Activated CD8-positive, alpha-beta memory T cell treated with anti-CD3 and anti-CD28 coated beads, Interleukin-2, amount 50 U/mL, for 4 hours (primary cell): Measurements from ENCODE around the gene LIME1.

Experiments used
- DNase-seq: peaks from one replicate; pipeline ENCODE4 v3.0.0-alpha.2; 2020

LIME1 gene

GRCh38 chr20:63735859-63736718, at the start of gene LIME1:
Gene LIME1 (plus strand): TSS chr20:63736664. CDS start chr20:63737550, 886 bp downstream.
- peak; percentile 75 for DNase-seq

GRCh38 chr20:63687419-63688178, 48.9 kb upstream of the LIME1 start:
- no peak for DNase-seq

GRCh38 chr20:63688228-63689045, 48.0 kb upstream of the LIME1 start:
- DNase-seq = no peak

GRCh38 chr20:63689046-63690002, 47.1 kb upstream of the LIME1 start:
- no peak for DNase-seq

GRCh38 chr20:63690003-63690897, 46.2 kb upstream of the LIME1 start:
- no peak for DNase-seq

GRCh38 chr20:63690898-63691710, 45.4 kb upstream of the LIME1 start:
- no peak for DNase-seq

GRCh38 chr20:63691711-63692435, 44.6 kb upstream of the LIME1 start:
- no peak for DNase-seq

GRCh38 chr20:63692436-63693082, 43.9 kb upstream of the LIME1 start:
- DNase-seq = no peak

- no peak for DNase-seq
Measured at GRCh38 chr20:63693083-63693732, 43.3 kb upstream of the LIME1 start.

GRCh38 chr20:63693733-63694583, 42.5 kb upstream of the LIME1 start:
- DNase-seq = no peak

- no peak for DNase-seq
Measured at GRCh38 chr20:63694584-63695423, 41.7 kb upstream of the LIME1 start.

- no peak for DNase-seq
Measured at GRCh38 chr20:63695424-63696305, 40.8 kb upstream of the LIME1 start.

- DNase-seq = no peak
Measured at GRCh38 chr20:63696306-63696627, 40.2 kb upstream of the LIME1 start.

GRCh38 chr20:63696628-63697356, 39.7 kb upstream of the LIME1 start, which contains the start of gene TNFRSF6B:
Gene TNFRSF6B (plus strand): TSS chr20:63696652. CDS start chr20:63696768, 116 bp downstream.
- DNase-seq = no peak
